D721Med (cell line): Measurements from ENCODE around the gene PMPCA.

ENCODE experiments used
- DNase-seq: peaks from one replicate; pipeline ENCODE4 v3.0.0; 2011; ENCODE audit warnings: low spot score; ENCODE audit not compliant: insufficient read length
- FAIRE-seq: peaks from 2 replicates; lab custom pipeline; 2011; peaks lifted over from hg19 to GRCh38; lab: Jason Lieb, UNC
- TF ChIP-seq, protein P1 (sequence below): IDR thresholded peaks from 2 replicates; pipeline ENCODE4 v1.5.1; 2012; ENCODE audit warnings: mild to moderate bottlenecking, control low read depth; ENCODE audit not compliant: insufficient read depth; ENCODE audit errors: missing control alignments

PMPCA gene

DNA sequence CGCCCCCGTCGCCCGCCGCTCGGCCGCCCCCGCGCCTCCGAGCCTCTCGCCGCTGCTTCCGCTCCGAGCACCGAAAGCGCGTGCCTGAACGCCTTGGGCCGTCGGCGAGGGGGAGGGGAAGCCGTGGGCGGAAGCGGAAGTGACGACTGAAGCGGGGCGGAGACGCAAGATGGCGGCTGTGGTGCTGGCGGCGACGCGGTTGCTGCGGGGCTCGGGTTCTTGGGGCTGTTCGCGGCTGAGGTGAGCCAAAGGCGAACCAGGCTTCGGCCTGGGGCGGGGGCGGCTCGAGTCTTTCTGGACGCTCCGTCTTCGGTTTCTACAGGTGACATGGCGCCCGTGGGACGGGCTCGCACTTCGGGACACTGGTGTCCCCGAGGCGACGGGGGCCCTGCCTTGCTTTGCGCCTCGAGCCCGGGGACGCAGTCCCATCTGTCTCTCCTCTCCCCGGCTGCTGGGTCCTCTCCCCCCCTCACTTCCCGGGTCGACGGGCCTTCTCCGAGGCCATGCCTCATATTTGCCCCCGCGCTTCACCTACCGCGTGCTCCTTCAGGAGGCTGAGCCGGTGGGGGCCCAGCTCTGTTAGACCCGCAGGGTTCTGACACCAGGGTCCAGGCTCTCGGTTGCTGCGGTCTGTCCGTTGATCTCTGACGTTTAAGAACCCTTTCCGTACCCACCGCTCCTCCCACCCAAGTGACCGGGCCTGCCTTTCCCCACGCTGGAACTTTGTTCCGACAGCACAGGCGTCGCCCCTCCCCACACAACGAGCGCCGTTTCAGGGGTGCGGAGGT is at the start of gene PMPCA, which contains the start of gene ENTR1:
TSS of gene PMPCA (plus strand) at position 159 of the 788 bp plus-strand sequence. CDS start at position 170, 11 bp downstream.
TSS of gene ENTR1 (minus strand) at position 115 of the 788 bp plus-strand sequence. CDS start 217 bp downstream, outside the sequence.
- TF ChIP-seq, protein P1, sequence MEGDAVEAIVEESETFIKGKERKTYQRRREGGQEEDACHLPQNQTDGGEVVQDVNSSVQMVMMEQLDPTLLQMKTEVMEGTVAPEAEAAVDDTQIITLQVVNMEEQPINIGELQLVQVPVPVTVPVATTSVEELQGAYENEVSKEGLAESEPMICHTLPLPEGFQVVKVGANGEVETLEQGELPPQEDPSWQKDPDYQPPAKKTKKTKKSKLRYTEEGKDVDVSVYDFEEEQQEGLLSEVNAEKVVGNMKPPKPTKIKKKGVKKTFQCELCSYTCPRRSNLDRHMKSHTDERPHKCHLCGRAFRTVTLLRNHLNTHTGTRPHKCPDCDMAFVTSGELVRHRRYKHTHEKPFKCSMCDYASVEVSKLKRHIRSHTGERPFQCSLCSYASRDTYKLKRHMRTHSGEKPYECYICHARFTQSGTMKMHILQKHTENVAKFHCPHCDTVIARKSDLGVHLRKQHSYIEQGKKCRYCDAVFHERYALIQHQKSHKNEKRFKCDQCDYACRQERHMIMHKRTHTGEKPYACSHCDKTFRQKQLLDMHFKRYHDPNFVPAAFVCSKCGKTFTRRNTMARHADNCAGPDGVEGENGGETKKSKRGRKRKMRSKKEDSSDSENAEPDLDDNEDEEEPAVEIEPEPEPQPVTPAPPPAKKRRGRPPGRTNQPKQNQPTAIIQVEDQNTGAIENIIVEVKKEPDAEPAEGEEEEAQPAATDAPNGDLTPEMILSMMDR = no peak
- FAIRE-seq (no peak), DNase-seq (peak; percentile 97)

DNA sequence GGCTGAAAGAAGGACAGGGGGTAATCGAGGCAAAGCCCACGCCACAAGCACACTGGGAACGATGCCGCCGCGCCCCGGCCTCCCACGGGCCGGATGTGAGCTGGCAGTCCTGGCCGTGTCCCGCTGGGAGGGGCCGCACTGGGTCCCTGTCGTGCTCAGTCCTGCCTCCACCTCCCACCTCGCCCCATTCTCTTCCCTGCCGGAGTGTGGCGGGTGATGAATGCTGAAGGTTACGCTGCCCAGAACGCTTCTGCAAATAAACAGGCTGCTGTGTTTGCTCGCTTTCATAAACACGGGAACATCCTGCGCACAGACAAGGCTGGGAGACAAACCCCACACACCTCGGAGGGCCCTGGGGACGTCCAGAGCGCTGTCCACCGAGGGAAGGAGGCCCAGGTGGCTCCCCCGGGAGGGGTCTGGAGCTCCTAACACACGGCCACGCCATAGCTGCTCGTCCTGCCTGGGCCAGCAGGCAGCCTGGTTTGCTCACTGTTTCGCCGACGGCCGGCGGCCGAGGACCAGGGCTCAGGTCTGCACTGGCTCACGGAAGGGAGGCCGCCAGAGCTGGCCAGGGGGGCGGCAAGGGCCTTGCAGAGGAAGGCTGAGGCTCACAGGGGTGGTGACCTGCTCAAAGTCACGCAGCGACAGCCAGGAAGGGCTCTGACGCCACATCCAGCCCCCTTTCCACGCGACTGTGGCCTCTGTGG is 49.3 kb upstream of the PMPCA start:
- no peak for FAIRE-seq
- TF ChIP-seq, protein P1 = no peak
- no peak for DNase-seq

- TF ChIP-seq, protein P1 = no peak
- DNase-seq (no peak), FAIRE-seq (no peak)
Measured at GRCh38 chr9:136361754-136362449, 48.6 kb upstream of the PMPCA start.

GRCh38 chr9:136362450-136362784 is 48.0 kb upstream of the PMPCA start:
- TF ChIP-seq, protein P1 = no peak
- DNase-seq (no peak), FAIRE-seq (no peak)

DNA sequence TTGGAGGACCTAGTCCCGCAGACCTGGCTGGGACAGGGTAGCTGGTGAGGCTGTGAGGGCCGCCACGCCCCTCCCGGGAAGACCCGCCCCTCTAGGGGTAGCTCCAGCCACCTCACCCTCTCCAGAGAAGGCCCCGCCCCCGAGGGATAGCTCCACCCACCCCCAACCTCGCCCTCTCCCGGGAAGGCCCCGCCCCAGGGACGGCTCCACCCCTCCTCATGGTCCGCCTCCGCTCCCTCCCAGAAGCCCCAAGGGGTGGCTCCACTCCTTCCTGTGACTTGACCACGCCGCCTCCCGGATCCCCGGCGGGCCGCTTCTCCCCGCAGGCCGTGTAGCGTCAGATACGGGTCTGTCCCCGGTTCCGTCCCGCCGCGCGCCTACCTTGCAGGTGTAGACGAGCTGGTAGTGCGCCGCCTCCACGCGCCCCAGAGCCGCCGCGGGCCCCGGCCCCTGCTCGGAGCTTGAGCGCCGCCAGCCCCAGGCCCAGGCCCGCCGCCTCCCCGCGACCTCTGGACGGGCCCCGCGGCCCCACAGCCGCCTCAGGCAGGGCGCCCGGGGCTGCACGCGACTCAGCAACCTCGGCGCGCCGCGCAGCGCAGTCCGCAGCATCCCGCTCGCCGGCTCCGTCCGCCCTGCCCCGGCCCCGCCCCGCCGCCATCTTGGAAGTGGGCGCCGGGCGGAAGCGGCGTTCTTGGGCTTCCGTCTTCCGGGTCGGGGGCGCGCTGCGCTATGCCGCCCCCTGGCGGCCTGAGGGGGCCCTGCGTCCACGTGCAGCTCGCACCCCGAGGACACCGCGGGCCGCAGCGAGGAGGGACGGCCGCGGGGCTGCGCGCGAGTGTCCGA is 47.1 kb upstream of the PMPCA start, which contains the start of gene DNLZ:
TSS of gene DNLZ (minus strand) at position 639 of the 843 bp plus-strand sequence. CDS start at position 609, 30 bp downstream.
- TF ChIP-seq, protein P1 = peak; percentile 78
- FAIRE-seq (no peak), DNase-seq (peak; percentile 97)

DNA sequence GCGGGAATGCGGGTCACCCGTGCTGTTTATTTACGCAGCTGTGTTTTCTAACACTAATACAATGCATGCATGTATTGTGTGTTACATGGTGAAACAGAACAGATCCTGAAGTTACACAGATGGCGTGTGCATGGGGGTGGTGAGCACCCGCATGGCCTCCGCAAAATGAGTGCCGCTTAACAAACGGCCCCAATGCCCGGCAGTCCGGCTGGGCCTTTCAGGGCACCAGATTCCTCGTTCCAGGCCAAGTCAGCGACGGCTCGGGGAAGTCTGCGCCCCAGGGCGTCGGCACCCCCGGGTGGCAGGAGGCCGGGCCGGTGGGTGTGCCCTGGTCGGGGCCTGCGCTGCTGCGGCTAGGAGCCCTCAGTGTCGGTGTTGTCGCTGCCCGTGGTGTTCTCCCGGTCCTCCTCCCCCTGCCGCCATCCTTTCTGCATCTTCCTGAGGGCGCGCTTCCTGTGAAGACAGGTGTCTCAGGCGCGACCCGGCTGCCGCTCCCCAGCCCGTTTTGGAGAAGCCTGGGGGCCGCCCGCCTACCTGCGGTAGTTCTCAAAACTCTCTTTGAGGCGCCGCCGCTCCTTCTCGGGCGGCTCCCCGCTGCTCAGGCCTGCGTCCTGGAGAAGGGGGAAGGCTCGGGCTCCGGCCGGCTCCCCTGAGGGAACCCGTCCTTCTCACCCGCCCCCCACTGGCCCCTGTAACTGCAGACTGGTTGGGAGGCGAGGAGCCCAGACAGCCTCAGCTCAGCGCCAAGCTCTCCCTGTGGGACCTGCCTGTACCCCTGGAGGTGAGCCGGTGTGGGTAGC is 46.3 kb upstream of the PMPCA start:
- DNase-seq = no peak
- TF ChIP-seq, protein P1 = no peak
- no peak for FAIRE-seq
